Stimulated activated CD4-positive, alpha-beta T cell treated with anti-CD3 and anti-CD28 coated beads, Interleukin-4, amount 100 ng/mL, for 48 hours (primary cell): ENCODE measurements around the gene XDH.

Experiments used
- DNase-seq, 2 donors: peaks; one replicate each; pipeline ENCODE4 v3.0.0-alpha.2; 2020; ENCODE audit warnings: low read depth in 2 of 2

XDH gene

DNA sequence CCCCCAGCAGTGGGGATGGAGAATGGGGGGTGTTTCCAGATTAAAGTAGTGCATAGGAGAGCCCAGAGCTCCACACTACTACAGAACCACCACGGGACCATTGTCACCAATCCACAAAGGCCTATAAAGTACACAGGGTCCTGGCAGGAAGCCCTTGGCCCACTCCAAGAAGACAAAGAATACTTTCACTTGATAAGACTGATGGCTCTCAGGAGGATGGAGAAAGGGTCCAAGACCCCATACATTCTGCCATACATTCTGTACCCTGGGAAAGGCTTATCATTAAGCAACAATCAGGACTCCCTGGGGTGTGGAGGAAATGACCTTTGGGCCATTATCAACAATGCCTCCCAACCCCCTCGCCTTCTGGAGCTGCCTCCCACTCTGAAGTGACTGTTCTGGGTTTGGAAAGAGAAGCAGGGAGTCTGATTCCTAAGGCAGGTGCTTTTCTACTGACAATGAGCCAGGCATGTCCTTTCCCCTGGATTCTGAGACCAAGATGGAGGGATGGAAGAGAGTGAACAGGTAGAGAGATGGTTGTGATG lies 85.4 kb downstream of the XDH start:
- no peak for DNase-seq

DNA sequence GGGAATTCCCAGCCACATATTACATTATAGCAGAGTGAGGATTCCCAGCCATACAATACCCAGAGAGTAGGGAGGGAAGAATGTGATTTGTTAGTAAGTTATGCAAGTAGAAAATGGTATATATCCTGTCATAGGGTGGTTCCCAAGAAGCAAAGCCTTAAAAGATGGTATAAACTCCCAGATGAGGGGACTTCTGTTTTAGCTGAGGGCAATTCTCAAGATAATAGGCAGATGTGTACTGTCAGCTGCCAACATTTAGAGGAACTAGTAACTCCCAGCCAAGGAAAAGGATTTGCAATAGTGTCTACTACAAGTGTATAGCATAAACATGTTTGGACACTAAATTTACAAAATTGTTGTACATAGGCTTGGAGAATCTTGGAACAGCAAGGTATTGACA lies 86.5 kb downstream of the XDH start:
- DNase-seq: no peak

- DNase-seq: no peak
Measured at GRCh38 chr2:31327505-31327904, 87.0 kb downstream of the XDH start.

DNA sequence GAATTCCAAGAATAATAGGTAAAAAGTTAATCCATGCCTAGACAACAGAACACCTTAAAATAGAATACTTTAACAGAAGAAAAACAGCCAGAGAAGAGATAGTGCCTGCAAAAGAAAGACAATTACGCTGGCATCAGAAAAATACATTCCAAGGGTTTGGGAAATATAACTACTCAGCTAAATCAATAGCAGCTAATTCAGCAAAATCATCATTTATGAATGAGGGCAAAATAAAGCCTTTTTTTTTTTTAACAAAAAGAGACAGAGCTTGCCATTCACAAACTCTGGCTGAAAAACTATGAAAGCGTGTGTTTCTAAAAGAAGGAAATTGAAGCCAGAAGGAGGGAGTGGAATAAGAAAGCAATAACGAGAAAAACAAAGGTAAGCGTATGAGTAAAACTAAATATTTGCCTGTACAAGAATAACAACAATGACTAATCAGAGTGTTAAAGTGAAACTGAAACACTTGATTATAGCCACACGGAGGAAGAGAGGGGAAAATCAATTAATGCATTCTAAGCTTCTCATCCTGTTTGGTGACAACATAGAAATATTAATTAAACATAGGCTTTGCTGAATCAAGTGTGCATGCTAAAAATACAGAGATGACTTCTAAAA lies 90.4 kb downstream of the XDH start:
- DNase-seq: no peak

DNA sequence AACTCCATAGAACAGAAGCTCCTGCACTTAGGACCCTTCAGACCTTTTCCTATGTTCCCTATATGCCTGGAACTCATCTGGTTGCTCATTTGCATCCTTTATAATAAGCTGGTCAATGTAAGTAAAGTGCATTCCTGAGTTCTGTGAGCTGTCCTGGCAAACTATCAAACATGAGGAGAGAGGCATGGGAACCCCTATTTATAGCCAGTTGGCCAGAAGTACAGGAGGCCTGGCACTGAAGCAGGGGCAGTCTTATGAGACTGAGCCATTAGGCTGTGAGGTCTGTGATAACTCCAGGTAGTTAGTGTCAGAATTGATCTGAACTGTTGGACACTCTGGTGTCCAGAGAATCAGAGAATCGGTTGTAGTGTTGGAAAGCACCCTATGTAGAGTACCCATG lies 92.2 kb downstream of the XDH start:
- DNase-seq: no peak

DNA sequence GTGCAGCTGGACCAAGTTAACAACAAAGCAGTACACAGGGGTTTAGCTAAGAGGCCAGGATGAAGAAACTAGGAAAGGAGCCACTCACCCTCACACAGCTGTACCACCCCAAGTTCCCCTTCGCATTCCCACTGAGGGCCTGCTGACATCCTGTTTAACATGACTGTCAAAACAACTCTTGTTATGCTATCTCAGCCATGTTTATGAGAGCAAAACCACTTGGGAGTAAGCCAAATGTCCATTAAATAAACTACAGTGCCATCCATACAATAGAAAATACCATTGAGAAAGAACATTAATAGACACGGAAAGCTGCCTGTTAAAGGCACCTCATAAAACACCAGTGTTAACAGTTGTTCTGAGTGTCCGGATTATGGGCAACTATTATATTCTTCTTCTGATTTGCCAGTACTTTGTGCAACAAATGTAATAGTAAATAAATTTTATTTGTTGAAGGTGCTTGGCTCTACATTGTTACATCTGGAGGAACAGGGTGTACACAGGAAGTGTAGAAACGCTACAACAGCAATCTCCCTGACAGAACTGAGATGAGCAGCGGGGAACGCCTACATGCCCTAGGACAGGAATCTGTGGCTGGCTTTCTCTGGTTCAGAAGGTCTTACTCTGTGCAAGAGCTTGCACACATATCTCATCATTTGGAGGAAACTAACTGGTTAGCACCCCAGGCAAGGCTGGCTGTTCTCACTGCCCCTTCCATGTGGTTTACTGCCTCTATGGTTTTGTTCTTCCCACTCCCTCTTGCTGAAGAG lies 95.0 kb downstream of the XDH start:
- DNase-seq: peak in 1 of 2 donors; percentile 20

DNA sequence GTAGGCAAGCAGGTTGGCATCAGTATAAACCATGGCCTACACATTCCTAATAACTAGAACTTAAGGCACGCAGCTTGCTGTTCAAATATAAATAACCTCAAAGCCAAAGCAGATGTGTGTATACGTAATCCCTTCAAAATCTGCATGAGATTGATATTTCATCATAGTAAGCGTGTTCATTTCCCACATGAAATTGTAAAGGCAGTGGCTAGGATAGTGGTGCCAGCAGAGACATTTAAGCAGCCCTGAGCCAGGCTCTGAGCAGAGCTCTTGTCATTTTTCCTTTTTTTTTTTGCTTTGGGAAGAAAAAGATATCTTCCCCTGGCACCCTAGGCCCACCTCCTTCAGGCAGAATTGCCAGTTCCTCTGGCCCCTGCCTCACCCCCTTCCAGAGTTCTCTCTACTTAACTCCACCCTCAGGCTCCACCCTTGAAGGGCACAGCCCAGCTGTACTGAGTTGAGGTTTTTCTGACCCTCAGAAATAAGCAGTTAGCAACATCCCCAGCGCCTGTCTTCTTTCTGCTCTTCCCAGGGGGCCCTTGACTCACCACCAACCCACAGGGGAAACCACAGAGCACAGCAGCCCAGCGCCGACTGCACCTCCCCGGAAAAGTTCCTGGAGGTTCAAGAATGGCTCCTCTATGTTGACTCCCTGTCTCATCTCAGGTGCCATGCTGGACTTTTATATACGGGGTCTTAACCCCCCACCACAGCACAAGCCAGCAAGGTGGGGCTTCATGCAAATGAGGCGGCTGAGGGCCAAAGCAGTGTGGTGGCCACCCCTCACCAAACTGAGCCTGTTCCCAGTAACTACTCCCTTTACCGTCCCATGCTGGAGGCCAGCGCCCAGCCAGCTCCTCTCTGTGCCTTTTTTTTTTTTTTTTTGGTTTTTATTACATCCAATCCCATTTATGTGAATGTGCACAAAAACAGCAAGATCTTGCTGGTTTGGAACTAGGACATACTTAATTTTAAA lies 95.9 kb downstream of the XDH start:
- peak; percentile 19 to 28 for DNase-seq

DNA sequence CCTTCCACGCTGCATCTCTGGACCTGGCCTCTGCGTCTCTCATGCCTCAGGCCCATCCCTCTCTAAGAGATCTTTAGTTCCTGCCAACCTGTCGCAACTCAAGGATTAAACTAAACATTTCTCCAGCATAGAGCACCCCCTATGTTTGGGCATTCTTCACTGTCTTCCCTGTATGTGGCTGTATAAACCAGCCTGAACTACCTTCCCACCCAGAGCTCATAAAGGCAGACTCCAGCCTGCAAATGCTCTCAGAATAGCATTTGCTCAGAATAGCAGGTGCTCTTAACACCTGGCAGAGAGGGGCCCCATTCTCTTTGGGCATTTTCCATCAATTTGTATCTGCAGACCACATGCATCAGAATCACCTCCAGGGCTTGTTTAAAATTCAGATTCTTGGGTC lies 97.1 kb downstream of the XDH start:
- DNase-seq: no peak

- no peak for DNase-seq
Measured at GRCh38 chr2:31314761-31315160, 99.8 kb downstream of the XDH start.

GRCh38 chr2:31312898-31313297 lies 101.6 kb downstream of the XDH start:
- no peak for DNase-seq

- no peak for DNase-seq
Measured at GRCh38 chr2:31304816-31305215, 109.7 kb downstream of the XDH start.

DNA sequence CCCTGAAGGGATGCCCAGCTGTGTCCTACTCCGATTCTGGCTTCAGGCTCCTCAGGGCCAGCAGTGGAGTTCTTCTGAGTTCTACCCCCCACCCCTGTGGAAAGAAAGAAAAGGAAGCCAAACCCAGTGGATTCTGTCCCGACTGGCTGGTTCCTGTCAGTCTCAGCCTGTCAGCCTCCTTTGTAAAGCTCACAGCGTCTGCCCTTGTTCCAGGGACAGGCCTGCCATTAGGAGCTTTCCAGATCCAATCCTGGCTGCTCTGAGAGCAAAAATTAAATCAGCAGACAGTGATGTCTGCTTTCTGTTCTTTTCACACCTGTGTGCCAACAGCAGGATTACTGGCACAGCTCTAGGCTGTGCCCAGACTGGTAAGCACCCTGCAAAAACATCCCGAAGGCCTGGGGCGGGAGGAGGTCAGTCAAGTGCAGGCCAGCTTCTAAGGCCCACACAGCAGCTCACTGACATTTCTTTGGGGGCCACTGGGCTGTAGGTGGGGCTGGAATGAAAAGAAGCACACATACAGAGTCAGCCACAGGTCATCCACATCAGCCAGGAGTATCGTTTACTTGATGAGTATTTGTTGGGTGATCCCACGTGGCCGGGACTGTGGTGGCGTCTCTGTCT lies 111.5 kb downstream of the XDH start:
- no peak for DNase-seq

GRCh38 chr2:31300309-31300708 lies 114.2 kb downstream of the XDH start:
- no peak for DNase-seq

GRCh38 chr2:31299547-31299946 lies 115.0 kb downstream of the XDH start:
- DNase-seq: no peak

GRCh38 chr2:31297751-31298150 lies 116.8 kb downstream of the XDH start:
- no peak for DNase-seq

GRCh38 chr2:31296641-31297287 lies 117.8 kb downstream of the XDH start:
- no peak for DNase-seq

DNA sequence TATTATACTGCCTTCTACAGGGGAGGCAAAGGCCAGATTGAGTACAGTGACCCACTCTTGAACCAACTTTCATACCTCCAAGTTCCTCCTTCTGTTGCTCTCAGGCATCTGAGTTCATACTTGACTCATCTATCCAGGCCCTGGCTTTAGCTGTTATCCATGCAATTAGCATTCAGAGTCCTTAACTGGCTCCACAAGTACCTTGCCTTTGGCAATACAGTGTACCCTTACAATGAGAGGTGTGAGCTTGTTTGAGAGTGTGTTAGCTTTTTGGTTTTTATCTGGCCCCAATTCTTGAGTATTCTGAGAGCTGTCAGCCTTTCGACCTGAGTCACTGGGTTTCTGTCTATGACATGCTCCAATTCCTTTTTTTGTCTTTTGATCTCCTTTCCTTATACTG lies 120.3 kb downstream of the XDH start:
- DNase-seq: no peak

GRCh38 chr2:31287654-31288053 lies 126.9 kb downstream of the XDH start:
- no peak for DNase-seq

DNA sequence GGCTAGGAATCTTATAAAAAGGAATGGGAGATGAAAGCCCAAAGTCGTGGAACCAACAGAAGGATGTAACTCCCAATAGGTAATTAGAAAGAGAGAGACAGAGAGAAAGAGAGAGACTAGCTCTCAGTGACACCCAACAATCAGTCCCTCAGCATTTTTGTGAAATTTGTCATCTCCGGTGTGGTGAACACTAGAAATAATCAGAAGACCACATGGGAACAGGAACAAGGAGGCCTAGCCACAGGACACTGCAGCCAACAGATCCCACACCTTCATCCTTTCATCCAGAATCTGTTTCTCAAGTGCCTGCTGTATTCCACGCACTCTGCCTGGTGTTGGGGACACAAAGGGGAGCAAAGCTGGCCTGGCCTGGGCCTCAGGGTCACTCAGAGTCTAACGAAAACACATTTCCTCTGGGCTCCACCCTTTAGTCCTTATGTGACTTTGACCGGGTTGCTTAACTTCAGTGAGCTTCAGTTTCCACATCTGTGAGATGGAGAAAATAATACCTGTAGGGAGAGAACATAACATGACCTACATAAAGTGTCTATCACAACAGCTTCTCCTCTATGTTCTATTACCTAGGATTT lies 127.5 kb downstream of the XDH start:
- DNase-seq: no peak

- DNase-seq: no peak
Measured at GRCh38 chr2:31286230-31286629, 128.3 kb downstream of the XDH start.
